ENCODE data around the gene C16orf78.

Gene C16orf78

DNA sequence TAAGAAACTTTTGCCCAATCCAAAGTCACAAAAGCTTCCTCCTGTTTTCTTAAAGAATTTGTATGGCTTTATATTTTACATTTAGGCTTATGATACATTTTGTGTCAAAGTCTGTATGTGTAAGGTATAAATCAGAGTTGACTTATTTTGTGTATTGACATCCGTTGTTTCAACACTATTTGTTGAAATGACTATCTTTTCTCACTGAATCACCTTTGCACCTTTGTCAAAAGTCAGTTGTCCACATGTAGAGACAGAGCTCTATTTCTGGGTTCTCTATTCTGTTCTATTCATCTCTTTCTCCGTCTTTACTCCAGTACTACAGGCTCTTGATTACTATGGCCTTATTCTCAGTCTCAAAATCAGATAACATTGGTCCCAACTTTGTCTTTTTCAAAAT lies 73.2 kb downstream of the C16orf78 start:
- TF ChIP-seq, protein P1, sequence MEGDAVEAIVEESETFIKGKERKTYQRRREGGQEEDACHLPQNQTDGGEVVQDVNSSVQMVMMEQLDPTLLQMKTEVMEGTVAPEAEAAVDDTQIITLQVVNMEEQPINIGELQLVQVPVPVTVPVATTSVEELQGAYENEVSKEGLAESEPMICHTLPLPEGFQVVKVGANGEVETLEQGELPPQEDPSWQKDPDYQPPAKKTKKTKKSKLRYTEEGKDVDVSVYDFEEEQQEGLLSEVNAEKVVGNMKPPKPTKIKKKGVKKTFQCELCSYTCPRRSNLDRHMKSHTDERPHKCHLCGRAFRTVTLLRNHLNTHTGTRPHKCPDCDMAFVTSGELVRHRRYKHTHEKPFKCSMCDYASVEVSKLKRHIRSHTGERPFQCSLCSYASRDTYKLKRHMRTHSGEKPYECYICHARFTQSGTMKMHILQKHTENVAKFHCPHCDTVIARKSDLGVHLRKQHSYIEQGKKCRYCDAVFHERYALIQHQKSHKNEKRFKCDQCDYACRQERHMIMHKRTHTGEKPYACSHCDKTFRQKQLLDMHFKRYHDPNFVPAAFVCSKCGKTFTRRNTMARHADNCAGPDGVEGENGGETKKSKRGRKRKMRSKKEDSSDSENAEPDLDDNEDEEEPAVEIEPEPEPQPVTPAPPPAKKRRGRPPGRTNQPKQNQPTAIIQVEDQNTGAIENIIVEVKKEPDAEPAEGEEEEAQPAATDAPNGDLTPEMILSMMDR (IDR thresholded peaks at IDR 0.05; ENCODE audit: insufficient read depth, low read length, poor library complexity, severe bottlenecking): no peak
- no peak for DNase-seq (ENCODE audit: extremely low read depth, insufficient read length)

More for the DNA sequence above, 73.2 kb downstream of the C16orf78 start:
- Histone ChIP-seq H3K36me3 (ENCODE audit: control insufficient read depth, insufficient read depth, low read length) (no peaks in the 10 kb centered on the region), H3K4me3 (replicated peaks; ENCODE audit: low read depth, low read length) (no peak overlapping the region), H3K27me3 (replicated peaks; ENCODE audit: control insufficient read depth, insufficient read depth, low read length) (no peaks in the 10 kb centered on the region)

Data from GM06990 (cell line).